Fibroblast of the aortic adventitia (primary cell): ENCODE measurements around the gene PCDHGC3. TPM values are rescaled to one million over a fixed set of nuclear protein-coding genes. Genes with fewer than 3 reads are reported as not detected.

Experiments used
- DNase-seq: peaks from one replicate; pipeline ENCODE4 v3.0.0-alpha.2; 2010; ENCODE audit warnings: low read depth
- H3K4me3 ChIP-seq: 2 replicates; pipeline ENCODE4 v1.5.1; 2011; ENCODE audit warnings: low read depth, mild to moderate bottlenecking, control low read depth, low read length, moderate library complexity
- CTCF ChIP-seq: IDR thresholded peaks from 2 replicates; pipeline ENCODE4 v1.5.1; 2011; ENCODE audit warnings: mild to moderate bottlenecking, low read length, control low read depth, inconsistent platforms; ENCODE audit not compliant: insufficient read depth
- total RNA-seq: library from RNA; depleted of rRNA; stranded (reverse); fragments of >200 nt; gene quantifications from 2 replicates; pipeline ENCODE4 v1.2.3, GENCODE V29; 2012; ENCODE audit warnings: low replicate concordance

Gene PCDHGC3
- total RNA-seq, 1 donor, result 97.7 TPM

- peak overlapping the region; percentile 89 for H3K4me3 ChIP-seq
- DNase-seq, result no peak
- no peak for TF ChIP-seq CTCF
Observed at GRCh38 chr5:141477044-141477575, 1.3 kb downstream of the PCDHGC3 start.

- peak overlapping the region; percentile 89 for H3K4me3 ChIP-seq
- no peak for TF ChIP-seq CTCF
- peak; percentile 27 for DNase-seq
Observed at GRCh38 chr5:141477815-141478214, 2.0 kb downstream of the PCDHGC3 start.

- DNase-seq, result no peak
- H3K4me3 ChIP-seq, result peak overlapping the region; percentile 89
- peak; percentile 43 for TF ChIP-seq CTCF
Observed at GRCh38 chr5:141478321-141478945, 2.7 kb downstream of the PCDHGC3 start.

- TF ChIP-seq CTCF, result no peak
- H3K4me3 ChIP-seq, result peak overlapping the region; percentile 61
- DNase-seq, result peak; percentile 62
Observed at GRCh38 chr5:141479776-141480175, 4.0 kb downstream of the PCDHGC3 start.

- no peak for TF ChIP-seq CTCF
- DNase-seq, result no peak
- H3K4me3 ChIP-seq, result no peak overlapping the region
Observed at GRCh38 chr5:141483902-141484301, 8.1 kb downstream of the PCDHGC3 start.

- TF ChIP-seq CTCF, result no peak
- H3K4me3 ChIP-seq, result no peak overlapping the region
- no peak for DNase-seq
Observed at GRCh38 chr5:141484310-141484640, 8.5 kb downstream of the PCDHGC3 start.
